Tongue (tissue), 2 donors: Measurements from ENCODE around the gene RCC1. TPM values are rescaled to one million over a fixed set of nuclear protein-coding genes. Genes with fewer than 3 reads are reported as not detected.
"Not testable (repeated sequence)": the region's sequence is repeated elsewhere in the genome, so short reads cannot be mapped to it uniquely, and the experiment has no call there.

Experiments
- DNase-seq: peaks from one replicate; pipeline ENCODE4 v3.0.0-alpha.2; 2015
- total RNA-seq: library from RNA; depleted of rRNA; stranded (reverse); fragments of >200 nt; gene quantifications from one replicate; pipeline ENCODE4 v1.2.3, GENCODE V29; 2014

Gene RCC1
- total RNA-seq: 18.8 TPM

GRCh38 chr1:28505406-28506187 is at the start of gene RCC1:
Gene RCC1, plus strand, starts transcription at chr1:28506043. Its CDS starts 23,824 bp downstream, at chr1:28529867.
- DNase-seq: peak; percentile 100

GRCh38 chr1:28456078-28456477 is 49.8 kb upstream of the RCC1 start:
- peak; percentile 7 for DNase-seq

- DNase-seq: no peak
Observed at GRCh38 chr1:28457678-28458077, 48.2 kb upstream of the RCC1 start.

- DNase-seq: no peak
Observed at GRCh38 chr1:28458237-28459228, 47.3 kb upstream of the RCC1 start.

- no peak for DNase-seq
Observed at GRCh38 chr1:28466226-28466778, 39.5 kb upstream of the RCC1 start.

GRCh38 chr1:28470146-28470545 is 35.7 kb upstream of the RCC1 start:
- no peak for DNase-seq

GRCh38 chr1:28479497-28479896 is 26.3 kb upstream of the RCC1 start:
- not testable (repeated sequence) for DNase-seq

GRCh38 chr1:28480308-28480707 is 25.5 kb upstream of the RCC1 start:
- no peak for DNase-seq

GRCh38 chr1:28482138-28482537 is 23.7 kb upstream of the RCC1 start:
- DNase-seq: no peak

GRCh38 chr1:28482702-28483101 is 23.1 kb upstream of the RCC1 start:
- DNase-seq: no peak

GRCh38 chr1:28494737-28495136 is 11.1 kb upstream of the RCC1 start:
- DNase-seq: no peak

- no peak for DNase-seq
Observed at GRCh38 chr1:28499553-28499952, 6.3 kb upstream of the RCC1 start.

GRCh38 chr1:28501925-28502324 is 3.9 kb upstream of the RCC1 start:
- DNase-seq: peak; percentile 39

GRCh38 chr1:28503117-28503516 is 2.7 kb upstream of the RCC1 start:
- no peak for DNase-seq

- no peak for DNase-seq
Observed at GRCh38 chr1:28506907-28507246, 1.0 kb downstream of the RCC1 start.

GRCh38 chr1:28507247-28507645 is 1.4 kb downstream of the RCC1 start:
- no peak for DNase-seq

- DNase-seq: no peak
Observed at GRCh38 chr1:28507646-28508434, 2.0 kb downstream of the RCC1 start.

- DNase-seq: no peak
Observed at GRCh38 chr1:28508435-28508754, 2.6 kb downstream of the RCC1 start.

GRCh38 chr1:28509705-28510272 is 3.9 kb downstream of the RCC1 start:
- no peak for DNase-seq

GRCh38 chr1:28510273-28510969 is 4.6 kb downstream of the RCC1 start:
- DNase-seq: no peak

GRCh38 chr1:28510970-28511440 is 5.2 kb downstream of the RCC1 start:
- no peak for DNase-seq
